GM10266 (cell line): ENCODE results near the gene CENPP.

Experiments
- DNase-seq: peaks from one replicate; pipeline ENCODE4 v3.0.0; 2012; ENCODE audit errors: extremely low spot score
- TF ChIP-seq, protein P1 (sequence below): IDR thresholded peaks from 2 replicates; pipeline ENCODE4 v1.5.1; 2012; ENCODE audit warnings: mild to moderate bottlenecking, low read depth; ENCODE audit not compliant: control insufficient read depth, insufficient read depth; ENCODE audit errors: missing control alignments

Gene CENPP

DNA sequence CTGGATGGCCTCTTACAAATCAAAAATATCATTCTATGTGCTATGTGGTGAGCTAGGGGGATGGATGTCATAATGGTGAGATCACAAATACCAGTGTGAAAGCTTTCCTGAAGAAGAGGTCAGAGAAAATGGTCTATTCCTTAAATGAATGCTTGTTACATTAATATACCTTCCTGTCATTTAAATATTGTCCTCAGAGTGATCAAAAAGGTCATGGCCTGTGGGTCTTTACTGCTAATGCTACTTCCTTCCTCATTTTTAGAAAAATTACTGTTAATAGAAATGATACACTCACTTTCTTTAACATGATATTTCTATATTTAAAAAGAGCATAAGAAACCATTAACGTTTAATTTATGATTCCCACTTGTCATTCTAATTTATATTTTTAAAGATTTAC lies 88.8 kb downstream of the CENPP start:
- no peak for DNase-seq
- TF ChIP-seq, protein P1, sequence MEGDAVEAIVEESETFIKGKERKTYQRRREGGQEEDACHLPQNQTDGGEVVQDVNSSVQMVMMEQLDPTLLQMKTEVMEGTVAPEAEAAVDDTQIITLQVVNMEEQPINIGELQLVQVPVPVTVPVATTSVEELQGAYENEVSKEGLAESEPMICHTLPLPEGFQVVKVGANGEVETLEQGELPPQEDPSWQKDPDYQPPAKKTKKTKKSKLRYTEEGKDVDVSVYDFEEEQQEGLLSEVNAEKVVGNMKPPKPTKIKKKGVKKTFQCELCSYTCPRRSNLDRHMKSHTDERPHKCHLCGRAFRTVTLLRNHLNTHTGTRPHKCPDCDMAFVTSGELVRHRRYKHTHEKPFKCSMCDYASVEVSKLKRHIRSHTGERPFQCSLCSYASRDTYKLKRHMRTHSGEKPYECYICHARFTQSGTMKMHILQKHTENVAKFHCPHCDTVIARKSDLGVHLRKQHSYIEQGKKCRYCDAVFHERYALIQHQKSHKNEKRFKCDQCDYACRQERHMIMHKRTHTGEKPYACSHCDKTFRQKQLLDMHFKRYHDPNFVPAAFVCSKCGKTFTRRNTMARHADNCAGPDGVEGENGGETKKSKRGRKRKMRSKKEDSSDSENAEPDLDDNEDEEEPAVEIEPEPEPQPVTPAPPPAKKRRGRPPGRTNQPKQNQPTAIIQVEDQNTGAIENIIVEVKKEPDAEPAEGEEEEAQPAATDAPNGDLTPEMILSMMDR: no peak

DNA sequence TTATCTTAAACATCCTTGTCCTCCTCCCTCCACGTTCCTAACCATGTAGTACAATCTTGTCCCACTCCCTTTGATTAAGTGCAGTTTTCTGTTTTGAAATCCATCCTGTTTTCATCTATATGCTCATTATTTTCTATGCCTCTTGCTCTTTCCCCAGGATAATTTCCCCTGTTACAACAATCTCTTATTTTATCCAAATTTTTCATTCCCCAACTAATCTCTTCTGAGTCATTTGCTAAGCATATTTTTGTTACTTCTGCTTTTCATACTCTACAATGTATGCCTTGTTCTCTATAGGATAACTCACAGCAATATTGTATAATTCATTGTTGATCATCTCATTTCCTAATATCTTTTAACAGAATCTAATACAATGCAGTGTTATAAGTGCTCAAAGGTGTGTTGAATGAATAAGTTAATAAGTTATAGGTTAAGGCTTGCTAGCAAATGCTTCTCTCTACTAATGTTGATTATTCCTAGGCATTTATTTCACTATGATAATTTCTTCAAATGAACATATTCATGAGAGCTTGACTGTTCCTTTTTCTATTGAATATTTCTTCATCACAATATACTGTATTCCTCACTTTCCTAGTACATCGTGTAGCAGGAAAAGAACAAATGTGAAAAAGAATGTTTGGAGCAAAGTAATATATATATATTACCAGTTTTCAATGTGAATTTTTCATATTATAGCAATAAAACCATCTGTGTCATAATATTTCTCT lies 97.0 kb downstream of the CENPP start:
- TF ChIP-seq, protein P1: no peak
- no peak for DNase-seq

DNA sequence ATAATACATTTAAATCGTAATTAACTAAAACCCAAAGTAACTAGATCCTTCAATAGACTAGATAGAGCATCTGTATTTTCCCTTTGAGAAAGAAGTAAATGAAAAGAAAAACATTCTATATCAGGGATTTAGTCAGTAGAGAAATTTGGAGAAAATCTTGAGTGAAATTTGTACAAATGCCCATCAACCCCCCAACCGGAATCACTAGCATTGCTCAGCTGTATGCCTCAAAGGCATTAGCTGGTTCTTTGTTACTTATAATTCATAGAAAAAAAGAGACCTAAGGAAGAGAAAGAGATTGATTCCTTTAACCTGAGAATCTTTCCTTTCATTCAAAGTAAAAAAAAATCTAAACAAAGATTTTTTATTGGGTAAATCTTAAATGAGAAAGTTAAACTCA lies 97.9 kb downstream of the CENPP start:
- TF ChIP-seq, protein P1: no peak
- no peak for DNase-seq

DNA sequence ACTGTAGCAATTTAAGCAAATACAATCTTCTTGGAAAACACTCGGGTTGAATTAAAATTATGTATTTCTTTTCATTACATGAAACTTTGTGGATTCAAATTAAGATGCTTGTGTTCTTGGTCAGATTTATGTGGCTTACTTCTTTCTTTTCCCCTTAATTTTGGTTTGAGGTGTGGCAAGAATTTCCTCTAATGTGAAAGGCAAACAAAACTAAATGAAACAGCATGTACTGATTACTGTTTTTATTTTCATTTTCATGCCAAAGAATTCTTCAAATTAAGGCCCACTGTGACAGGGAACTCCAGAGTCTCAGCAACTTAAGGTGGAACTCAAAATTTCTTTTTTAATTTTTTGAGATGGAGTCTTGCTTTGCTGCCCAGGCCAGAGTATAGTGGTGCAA lies 98.6 kb downstream of the CENPP start, which contains the start of gene OMD:
TSS of gene OMD (minus strand) at position 132 of the 400 bp plus-strand sequence. CDS start 6,913 bp downstream, outside the sequence.
- TF ChIP-seq, protein P1: no peak
- no peak for DNase-seq

DNA sequence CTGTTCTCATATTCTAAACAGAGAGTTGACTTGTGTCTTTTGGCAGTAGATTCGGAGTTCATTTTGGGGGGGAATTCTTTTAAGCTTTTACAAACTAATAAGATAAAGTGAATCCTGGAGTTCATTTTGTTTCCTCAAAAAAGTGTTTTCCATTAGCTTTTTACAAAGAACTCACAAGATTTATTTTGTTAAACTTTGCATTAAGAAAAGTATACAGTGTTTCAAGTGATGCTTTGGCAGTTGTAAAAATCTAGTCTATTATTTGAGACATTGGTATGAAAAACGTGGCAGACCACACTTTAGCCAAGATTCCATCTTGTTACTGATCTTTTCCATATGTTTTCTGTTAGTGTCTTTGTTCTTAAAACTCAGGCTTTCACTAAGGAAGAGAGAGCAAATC lies 99.7 kb downstream of the CENPP start:
- TF ChIP-seq, protein P1: no peak
- no peak for DNase-seq

DNA sequence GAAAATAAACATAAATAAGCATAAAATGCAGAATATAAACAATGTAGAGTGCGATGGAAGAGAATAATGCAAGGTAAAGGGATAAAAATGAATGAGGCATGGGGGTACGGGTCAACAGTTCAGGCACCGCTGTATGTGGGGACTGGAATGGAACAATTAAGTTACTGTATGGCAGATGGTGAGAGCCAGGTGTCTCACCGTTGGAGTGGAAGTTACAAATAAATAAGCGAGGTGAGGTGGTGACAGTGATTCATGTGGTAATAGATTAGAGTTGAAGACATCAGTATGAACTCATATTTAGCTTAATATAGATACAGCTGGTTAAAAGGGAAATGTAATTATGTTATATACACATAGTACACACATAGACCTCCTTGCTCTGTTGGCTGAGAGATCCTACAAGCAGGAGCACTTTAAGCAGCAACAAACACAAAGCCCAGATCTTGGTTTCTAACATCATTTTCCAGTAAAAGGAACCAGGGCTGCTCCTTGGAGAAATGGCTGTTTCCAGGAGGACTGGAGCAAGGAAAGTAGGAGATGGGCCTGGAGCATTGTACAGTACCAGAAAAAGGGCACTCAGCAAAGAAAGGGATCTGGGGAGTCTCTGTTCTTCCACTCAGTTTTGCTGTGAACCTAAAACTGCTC lies 100.9 kb downstream of the CENPP start:
- DNase-seq: no peak
- TF ChIP-seq, protein P1: no peak

DNA sequence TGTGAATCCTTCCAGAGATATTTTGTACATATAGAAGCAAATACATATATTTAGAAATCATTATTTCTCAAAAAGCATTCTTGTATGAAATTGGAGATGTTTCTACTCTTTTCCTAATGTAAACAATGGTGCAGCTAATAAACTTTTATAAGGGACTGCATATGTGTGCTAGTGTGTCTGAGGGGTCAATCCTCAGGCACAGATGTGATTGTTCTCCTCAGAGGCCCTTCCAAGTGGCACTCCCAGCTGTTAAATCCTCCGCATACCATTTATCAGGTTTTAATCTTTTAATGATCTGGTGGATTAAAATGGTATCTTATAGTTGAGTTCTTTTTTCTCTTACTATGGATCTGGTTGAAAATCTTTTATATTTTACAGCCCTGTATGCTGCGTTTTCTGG lies 104.1 kb downstream of the CENPP start:
- TF ChIP-seq, protein P1: no peak
- DNase-seq: no peak
